Heart right ventricle (tissue), 16 donors: ENCODE data around the gene YPEL2. TPM values are rescaled to one million over a fixed set of nuclear protein-coding genes. Genes with fewer than 3 reads are reported as not detected.
"Not testable (repeated sequence)": the region's sequence is repeated elsewhere in the genome, so short reads cannot be mapped to it uniquely, and the experiment has no call there.

Experiments
- ATAC-seq, 8 donors: fragments of 200-7000 bp; cut with Tn5 transposase; one replicate each; pipeline ENCODE4 v1.9.1; 2020; ENCODE audit warnings: mild to moderate bottlenecking in 8 of 8, moderate library complexity in 8 of 8, moderate number of reproducible peaks in 1 of 8
- DNase-seq, 2 donors: peaks; one replicate each; pipeline ENCODE4 v3.0.0-alpha.2; 2020
- H3K27ac ChIP-seq, 10 donors: fragments of 200-600 bp; sonication (generic) in 2 of 10; one replicate each; pipeline versions ENCODE4 v1.5.0 to v1.8.0; 2020 to 2022; ENCODE audit warnings: mild to moderate bottlenecking in 3 of 10
- H3K27me3 ChIP-seq, 7 donors: fragments of 200-600 bp; one replicate each; pipeline ENCODE4 v1.8.0; 2021 to 2022; ENCODE audit warnings: mild to moderate bottlenecking in 2 of 7
- H3K36me3 ChIP-seq, 9 donors: fragments of 200-600 bp; sonication (generic) in 1 of 9; one replicate each; pipeline versions ENCODE4 v1.5.0 to v1.8.0; 2020 to 2022; ENCODE audit warnings: mild to moderate bottlenecking in 2 of 9
- H3K4me1 ChIP-seq, 9 donors: fragments of 200-600 bp; sonication (generic) in 1 of 9; one replicate each; pipeline versions ENCODE4 v1.5.0 to v1.8.0; 2020 to 2022; ENCODE audit warnings: mild to moderate bottlenecking in 4 of 9
- H3K4me3 ChIP-seq, 10 donors: fragments of 200-600 bp; sonication (generic) in 2 of 10; one replicate each; pipeline versions ENCODE4 v1.5.0 to v1.8.0; 2020 to 2022; ENCODE audit warnings: mild to moderate bottlenecking in 7 of 10, moderate library complexity in 2 of 10
- H3K9me3 ChIP-seq, 11 donors: fragments of 200-600 bp in 10 of 11; sonication (generic) in 2 of 11; one replicate each; pipeline versions ENCODE4 v1.5.0 to v1.8.0; 2013 to 2022; ENCODE audit warnings: mild to moderate bottlenecking in 2 of 11, control low read depth in 1 of 11, moderate library complexity in 1 of 11
- WGBS, 2 donors: extraction: QIAGEN DNeasy Blood & Tissue Kit; methylation state at CpG; one replicate each; pipeline ENCODE4 v1.1.7; 2013; ENCODE audit warnings: inconsistent platforms in 1 of 2; 5-methylcytosine and 5-hydroxymethylcytosine counted together
- intact Hi-C, 10 donors: fragments of 100-400 bp; cut with DNase I; formaldehyde crosslinking; loops; one replicate each; pipeline versions ENCODE4 v1.11.1 to v1.14.2; 2022
- polyA plus RNA-seq, 2 donors: library from polyadenylated mRNA; stranded (reverse); fragments of 200-250 nt; gene quantifications; one replicate each; pipeline ENCODE4 v1.2.3, GENCODE V29; 2013
- total RNA-seq, 10 donors: library from RNA; stranded (reverse); fragmentation: NEBNext Ultra II Directional in 3 of 10; extraction: Animal tissue kit (Norgen Biotek cat#: 25700) in 3 of 10; gene quantifications; one replicate each; pipeline versions ENCODE4 v1.2.1 to v1.2.4, GENCODE V29; 2021 to 2023
- TF ChIP-seq, protein P1 (sequence below), 9 donors: fragments of 200-600 bp; sonication (generic) in 2 of 9; IDR thresholded peaks; one replicate each; pipeline versions ENCODE4 v1.5.0 to v1.8.0; 2021 to 2022; ENCODE audit warnings: antibody characterized with exemption in 9 of 9, mild to moderate bottlenecking in 5 of 9, moderate library complexity in 1 of 9
- donor health status: Arrhythmogenic right ventricular cardiomyopathy.
- donor health status: ischemic (EF 13 %, LVEDD 7.1; RV severe dilation, severe dysfunction).
- donor health status: healthy with polysubstance abuse.
- donor health status: DM: no; HTN: yes; CAD: no.
- donor health status: DM: no; HTN: no; CAD: no.
- donor health status: ischemic (EF 25% LVEDD 6.9; RV normal size, moderate dysfunction).
- donor health status: ischemic (EF 25% LVEDD 5.7; RV mildly dilated, moderate dysfunction).
- donor health status: healthy.
- donor health status: DM: yes; HTN: yes; CAD: no.
- donor health status: Ischemic cardiomyopathy.
- donor health status: ischemic (EF 35%, LVEDD 5.7; RV mildly dilated, moderate dysfunction).
- donor health status: nonischemic (EF 11% LVEDD 7.7; RV severe dilation, severe dysfunction).
- donor health status: DM: yes; HTN: yes; CAD: no.
- donor health status: PGD.
- donor health status: ischemic (EF 29% LVEDD 5.4; RV normal size, mild dysfunction).
- donor health status: nonischemic (EF 23%, LVEDD 6.1; RV moderate dilation, normal function).

YPEL2 gene
- total and polyA plus RNA-seq, 12 donors: 5.0 to 57.1 (median 36.5) TPM

- peak in 1 of 2 donors; percentile 56 for DNase-seq
- Histone ChIP-seq H3K36me3 (no peaks in the 10 kb centered on the region), H3K4me3 (no peak overlapping the region), H3K27ac (no peak overlapping the region), H3K9me3 (no peaks in the 10 kb centered on the region), H3K27me3 (no peaks in the 10 kb centered on the region), H3K4me1 (peaks cover 0 to 14% (median 0%) of the 10 kb centered on the region in 9 donors)
- intact Hi-C loops: loop anchor here (1.0 to 10.0 kb wide), 9 partner anchors 126 to 254 kb away; partner anchors contain the start of gene DHX40 (in 3 of the 10)
- peak; percentile 84 to 97 (median 94) for ATAC-seq
- WGBS, 2 donors: 1 to 2% methylated on average over 5 of the region's 5 CpGs
- TF ChIP-seq, protein P1, sequence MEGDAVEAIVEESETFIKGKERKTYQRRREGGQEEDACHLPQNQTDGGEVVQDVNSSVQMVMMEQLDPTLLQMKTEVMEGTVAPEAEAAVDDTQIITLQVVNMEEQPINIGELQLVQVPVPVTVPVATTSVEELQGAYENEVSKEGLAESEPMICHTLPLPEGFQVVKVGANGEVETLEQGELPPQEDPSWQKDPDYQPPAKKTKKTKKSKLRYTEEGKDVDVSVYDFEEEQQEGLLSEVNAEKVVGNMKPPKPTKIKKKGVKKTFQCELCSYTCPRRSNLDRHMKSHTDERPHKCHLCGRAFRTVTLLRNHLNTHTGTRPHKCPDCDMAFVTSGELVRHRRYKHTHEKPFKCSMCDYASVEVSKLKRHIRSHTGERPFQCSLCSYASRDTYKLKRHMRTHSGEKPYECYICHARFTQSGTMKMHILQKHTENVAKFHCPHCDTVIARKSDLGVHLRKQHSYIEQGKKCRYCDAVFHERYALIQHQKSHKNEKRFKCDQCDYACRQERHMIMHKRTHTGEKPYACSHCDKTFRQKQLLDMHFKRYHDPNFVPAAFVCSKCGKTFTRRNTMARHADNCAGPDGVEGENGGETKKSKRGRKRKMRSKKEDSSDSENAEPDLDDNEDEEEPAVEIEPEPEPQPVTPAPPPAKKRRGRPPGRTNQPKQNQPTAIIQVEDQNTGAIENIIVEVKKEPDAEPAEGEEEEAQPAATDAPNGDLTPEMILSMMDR (IDR thresholded peaks at IDR 0.05): peak; percentile 63 to 90 (median 86)
These were observed 20.4 kb upstream of the YPEL2 start for GRCh38 chr17:59311051-59311468.

DNA sequence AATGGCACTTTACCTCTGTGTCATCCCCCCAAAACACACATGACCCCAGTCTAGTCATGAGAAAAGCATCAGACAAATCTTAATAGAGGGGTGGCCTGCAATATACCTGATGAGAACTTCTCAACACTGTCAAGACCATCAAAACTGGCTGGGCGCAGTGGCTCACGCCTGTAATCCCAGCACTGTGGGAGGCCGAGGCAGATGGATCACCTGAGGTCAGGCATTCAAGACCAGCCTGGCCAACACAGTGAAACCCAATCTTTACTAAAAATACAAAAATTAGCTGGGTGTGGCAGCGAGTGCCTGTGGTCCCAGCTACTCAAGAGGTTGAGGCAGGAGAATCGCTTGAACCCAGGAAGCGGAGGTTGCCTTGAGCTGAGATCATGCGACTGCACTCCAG is 19.9 kb upstream of the YPEL2 start:
- ATAC-seq, H3K27ac ChIP-seq: not testable (repeated sequence)
- 89 to 91% methylated on average over 7 of the region's 7 CpGs for WGBS, 2 donors

GRCh38 chr17:59315866-59316265 is 15.6 kb upstream of the YPEL2 start:
- H3K27ac ChIP-seq: no peak overlapping the region
- no peak overlapping the region for H3K4me3 ChIP-seq
- H3K36me3 ChIP-seq: no peaks in the 10 kb centered on the region
- 80 to 81% methylated on average over 4 of the region's 4 CpGs for WGBS, 2 donors
- no peaks in the 10 kb centered on the region for H3K9me3 ChIP-seq
- H3K27me3 ChIP-seq: no peaks in the 10 kb centered on the region
- intact Hi-C loops: loop anchor here in 5 of 10 donors (10.0 kb wide), 2 partner anchors 209 to 249 kb away; partner anchors contain the start of gene DHX40 (in 3 of the 5)
- peaks cover 0 to 13% (median 0%) of the 10 kb centered on the region in 9 donors for H3K4me1 ChIP-seq
- TF ChIP-seq, protein P1 (IDR thresholded peaks at IDR 0.05): no peak
- DNase-seq: no peak
- ATAC-seq: no peak

More for the DNA sequence above, 19.9 kb upstream of the YPEL2 start:
- intact Hi-C loops: loop anchor here (1.0 to 10.0 kb wide), 9 partner anchors 126 to 253 kb away; partner anchors contain the start of gene DHX40 (in 3 of the 10)
- H3K4me1 ChIP-seq: peaks cover 0 to 14% (median 0%) of the 10 kb centered on the region in 9 donors
- not testable (repeated sequence) for H3K36me3 ChIP-seq, H3K4me3 ChIP-seq, H3K27me3 ChIP-seq, H3K9me3 ChIP-seq, DNase-seq

DNA sequence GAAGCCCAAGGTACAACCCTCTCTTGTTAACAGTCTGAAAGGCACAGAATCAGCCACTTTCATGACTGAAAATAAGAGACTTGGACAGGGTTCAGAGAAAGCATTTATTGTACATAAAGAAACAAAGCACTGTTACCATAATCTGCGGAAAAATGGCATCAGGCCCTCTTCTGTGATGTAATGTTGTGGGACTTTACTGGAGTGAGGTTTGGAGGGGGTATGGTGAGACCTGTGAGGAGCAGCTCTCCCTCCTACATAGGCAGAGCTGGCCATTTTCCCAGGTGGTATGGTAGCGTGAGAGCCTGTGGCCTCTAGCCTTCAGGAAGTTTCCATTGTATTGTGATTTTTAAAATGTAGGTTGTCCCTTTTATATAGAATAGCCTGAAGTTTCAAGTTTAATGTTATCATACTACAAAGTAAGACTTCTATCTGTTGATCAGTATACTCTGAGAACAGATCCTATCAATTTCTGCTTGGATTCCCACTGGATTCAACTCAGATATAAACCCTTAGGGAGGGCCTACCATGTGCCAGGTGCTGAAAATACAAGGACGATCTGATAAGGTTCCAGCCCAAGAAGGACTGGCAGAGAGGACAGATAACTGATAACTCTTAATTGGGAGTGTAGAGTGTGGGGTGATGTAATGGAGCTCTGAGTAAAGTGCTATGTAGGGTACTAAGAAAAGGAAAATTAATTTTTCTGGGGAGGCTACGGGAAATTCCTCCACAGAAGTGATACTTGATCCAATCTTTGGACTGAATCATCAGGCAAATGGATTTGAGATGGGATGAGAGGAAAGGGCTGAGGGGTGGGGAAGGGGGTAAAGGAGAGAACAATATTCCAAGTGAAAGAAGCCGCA is 4.1 kb upstream of the YPEL2 start:
- peak overlapping the region in 4 of 10 donors; percentile 12 to 99 (median 72) for H3K27ac ChIP-seq
- intact Hi-C loops: loop anchor here in 3 of 10 donors (5.0 kb wide), 2 partner anchors 110 to 115 kb away; no protein-coding TSS in a partner anchor
- TF ChIP-seq, protein P1 (IDR thresholded peaks at IDR 0.05): no peak

More for the DNA sequence above, 4.1 kb upstream of the YPEL2 start:
- DNase-seq (no peak), ATAC-seq (no peak)
- H3K9me3 ChIP-seq: no peaks in the 10 kb centered on the region
- H3K4me1 ChIP-seq: peaks cover 4 to 45% (median 38%) of the 10 kb centered on the region in 9 donors
- H3K27me3 ChIP-seq: no peaks in the 10 kb centered on the region
- no peak overlapping the region for H3K4me3 ChIP-seq
- WGBS, 2 donors: 67 to 78% methylated on average over 5 of the region's 5 CpGs
- H3K36me3 ChIP-seq: no peaks in the 10 kb centered on the region
